GM12873 (cell line): ENCODE results near the gene NTNG1.

Experiments
- TF ChIP-seq, protein P1 (sequence below): IDR thresholded peaks from 2 replicates; pipeline ENCODE4 v1.5.1; 2012; ENCODE audit warnings: low read depth, mild to moderate bottlenecking, moderate library complexity, low read length, control low read depth; ENCODE audit not compliant: insufficient read depth; ENCODE audit errors: missing control alignments

The NTNG1 gene

GRCh38 chr1:107298526-107298925, 157.7 kb downstream of the NTNG1 start:
- TF ChIP-seq, protein P1, sequence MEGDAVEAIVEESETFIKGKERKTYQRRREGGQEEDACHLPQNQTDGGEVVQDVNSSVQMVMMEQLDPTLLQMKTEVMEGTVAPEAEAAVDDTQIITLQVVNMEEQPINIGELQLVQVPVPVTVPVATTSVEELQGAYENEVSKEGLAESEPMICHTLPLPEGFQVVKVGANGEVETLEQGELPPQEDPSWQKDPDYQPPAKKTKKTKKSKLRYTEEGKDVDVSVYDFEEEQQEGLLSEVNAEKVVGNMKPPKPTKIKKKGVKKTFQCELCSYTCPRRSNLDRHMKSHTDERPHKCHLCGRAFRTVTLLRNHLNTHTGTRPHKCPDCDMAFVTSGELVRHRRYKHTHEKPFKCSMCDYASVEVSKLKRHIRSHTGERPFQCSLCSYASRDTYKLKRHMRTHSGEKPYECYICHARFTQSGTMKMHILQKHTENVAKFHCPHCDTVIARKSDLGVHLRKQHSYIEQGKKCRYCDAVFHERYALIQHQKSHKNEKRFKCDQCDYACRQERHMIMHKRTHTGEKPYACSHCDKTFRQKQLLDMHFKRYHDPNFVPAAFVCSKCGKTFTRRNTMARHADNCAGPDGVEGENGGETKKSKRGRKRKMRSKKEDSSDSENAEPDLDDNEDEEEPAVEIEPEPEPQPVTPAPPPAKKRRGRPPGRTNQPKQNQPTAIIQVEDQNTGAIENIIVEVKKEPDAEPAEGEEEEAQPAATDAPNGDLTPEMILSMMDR = no peak

DNA sequence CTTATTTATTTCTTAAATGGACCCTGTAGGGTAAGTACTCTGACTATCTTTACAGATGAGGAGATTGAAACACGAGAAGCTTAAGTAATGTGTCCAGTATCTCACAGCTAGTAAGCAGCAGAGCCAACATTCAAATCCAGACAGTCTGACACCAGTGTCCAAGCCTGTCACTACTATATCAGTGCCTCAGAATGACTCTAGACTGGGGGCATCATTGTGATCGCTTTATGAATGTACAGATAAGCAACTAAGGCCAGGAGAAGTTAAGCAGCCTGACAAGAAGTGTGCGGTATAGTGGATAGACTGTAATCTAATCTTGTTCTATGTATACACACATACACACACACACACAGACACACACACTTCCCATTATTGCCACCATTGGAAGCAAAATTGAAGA, 158.7 kb downstream of the NTNG1 start:
- TF ChIP-seq, protein P1 = no peak

DNA sequence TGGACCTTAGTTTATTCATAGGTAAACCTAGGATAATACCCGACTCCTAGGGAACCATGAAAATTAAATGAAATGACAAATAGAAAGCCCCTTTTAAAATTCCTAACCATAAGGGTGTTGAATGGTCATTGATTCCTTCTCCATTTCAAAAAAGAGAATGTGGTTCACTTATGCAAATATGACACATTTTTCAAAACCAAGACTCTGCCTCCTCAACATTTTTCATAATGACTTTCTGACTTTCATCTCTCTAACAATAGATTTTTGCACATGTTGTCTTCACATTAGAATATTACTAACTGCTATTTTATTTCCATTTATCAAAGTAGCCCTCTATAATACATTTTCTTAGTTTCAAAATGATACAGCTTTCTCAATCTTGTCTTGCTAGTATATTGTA, 169.1 kb downstream of the NTNG1 start:
- TF ChIP-seq, protein P1 = no peak

DNA sequence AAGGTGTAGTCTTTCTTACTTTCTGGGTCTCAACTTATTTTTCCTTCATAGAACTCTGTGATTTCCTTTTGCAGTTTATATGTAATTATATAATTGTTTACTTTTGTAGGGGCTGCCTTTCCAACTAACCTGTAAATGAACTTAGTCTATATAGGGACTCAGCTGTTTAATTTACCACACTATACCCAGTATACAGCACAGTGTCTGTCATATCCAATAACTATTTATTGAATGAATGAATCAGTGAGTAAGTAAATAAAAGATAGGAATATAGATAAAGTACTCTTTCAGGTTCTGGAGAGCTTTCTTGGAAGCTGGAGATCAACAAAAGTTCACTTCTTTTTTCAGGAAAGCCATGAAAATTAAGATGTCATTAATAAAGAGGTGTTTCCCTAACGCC, 174.8 kb downstream of the NTNG1 start:
- TF ChIP-seq, protein P1 = no peak

GRCh38 chr1:107318932-107319331, 178.1 kb downstream of the NTNG1 start:
- TF ChIP-seq, protein P1 = no peak

GRCh38 chr1:107323784-107324183, 182.9 kb downstream of the NTNG1 start:
- TF ChIP-seq, protein P1 = no peak

- TF ChIP-seq, protein P1 = no peak
These were observed 186.1 kb downstream of the NTNG1 start for GRCh38 chr1:107326824-107327445.
